Measurements from ENCODE around the gene COA7. TPM values are rescaled to one million over a fixed set of nuclear protein-coding genes. Genes with fewer than 3 reads are reported as not detected.
"Not testable (repeated sequence)": the region's sequence is repeated elsewhere in the genome, so short reads cannot be mapped to it uniquely, and the experiment has no call there.

The COA7 gene
- polyA plus RNA-seq, 3 donors = 4.8 to 8.5 (median 6.2) TPM

DNA sequence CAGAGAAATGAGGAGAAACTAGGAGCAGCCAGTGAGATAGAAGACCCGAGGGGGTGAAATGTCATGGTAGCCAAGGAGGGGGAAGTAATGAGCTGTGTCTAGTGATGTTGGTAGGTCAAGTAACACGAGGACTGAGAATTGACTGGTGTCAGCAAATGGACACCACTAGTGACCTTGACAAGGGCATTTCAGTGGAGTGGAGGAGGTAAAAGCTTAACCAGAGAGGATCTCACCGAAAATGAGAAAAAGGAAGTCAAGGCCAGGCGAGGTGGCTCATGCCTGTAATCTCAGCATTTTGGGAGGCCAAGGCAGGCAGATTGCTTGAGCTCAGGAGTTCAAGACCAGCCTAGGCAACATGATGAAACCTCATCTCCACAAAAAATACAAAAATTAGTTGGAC lies 25.1 kb upstream of the COA7 start:
- H3K27ac Mint-ChIP-seq = peak overlapping the region in 1 of 7 donors; percentile 4
- WGBS (ENCODE audit: insufficient coverage) = 90% methylated on average over 3 of the region's 4 CpGs
- H3K4me3 ChIP-seq (replicated peaks in 1 of 3; ENCODE audit: low read depth in 2 of 3, low read length in 3 of 3) = no peak overlapping the region
- peaks cover 19% of the 10 kb centered on the region for H3K4me1 Mint-ChIP-seq
- H3K9me3 Mint-ChIP-seq = peaks cover 0 to 1% (median 0%) of the 10 kb centered on the region in 7 donors
- no peak for DNase-seq
- H3K36me3 Mint-ChIP-seq = no peaks in the 10 kb centered on the region
- intact Hi-C loops (cut with micrococcal nuclease) = no loop called here
- no peak overlapping the region for H3K4me3 Mint-ChIP-seq
- H3K27me3 ChIP-seq (ENCODE audit: control insufficient read depth in 2 of 2, insufficient read depth in 2 of 2, low read length in 2 of 2) = no peaks in the 10 kb centered on the region
- TF ChIP-seq, protein P1, sequence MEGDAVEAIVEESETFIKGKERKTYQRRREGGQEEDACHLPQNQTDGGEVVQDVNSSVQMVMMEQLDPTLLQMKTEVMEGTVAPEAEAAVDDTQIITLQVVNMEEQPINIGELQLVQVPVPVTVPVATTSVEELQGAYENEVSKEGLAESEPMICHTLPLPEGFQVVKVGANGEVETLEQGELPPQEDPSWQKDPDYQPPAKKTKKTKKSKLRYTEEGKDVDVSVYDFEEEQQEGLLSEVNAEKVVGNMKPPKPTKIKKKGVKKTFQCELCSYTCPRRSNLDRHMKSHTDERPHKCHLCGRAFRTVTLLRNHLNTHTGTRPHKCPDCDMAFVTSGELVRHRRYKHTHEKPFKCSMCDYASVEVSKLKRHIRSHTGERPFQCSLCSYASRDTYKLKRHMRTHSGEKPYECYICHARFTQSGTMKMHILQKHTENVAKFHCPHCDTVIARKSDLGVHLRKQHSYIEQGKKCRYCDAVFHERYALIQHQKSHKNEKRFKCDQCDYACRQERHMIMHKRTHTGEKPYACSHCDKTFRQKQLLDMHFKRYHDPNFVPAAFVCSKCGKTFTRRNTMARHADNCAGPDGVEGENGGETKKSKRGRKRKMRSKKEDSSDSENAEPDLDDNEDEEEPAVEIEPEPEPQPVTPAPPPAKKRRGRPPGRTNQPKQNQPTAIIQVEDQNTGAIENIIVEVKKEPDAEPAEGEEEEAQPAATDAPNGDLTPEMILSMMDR (IDR thresholded peaks at IDR 0.05) = no peak
- H3K36me3 ChIP-seq (replicated peaks in 1 of 2; ENCODE audit: control insufficient read depth in 1 of 2, insufficient read depth in 2 of 2, low read length in 2 of 2) = no peaks in the 10 kb centered on the region
- H4K20me1 ChIP-seq (ENCODE audit: insufficient read depth, low read length) = peaks cover 11% of the 10 kb centered on the region
- H3K9ac ChIP-seq (ENCODE audit: insufficient read depth, low read length, poor library complexity, severe bottlenecking) = no peak overlapping the region
- H3K4me1 ChIP-seq (ENCODE audit: control insufficient read depth in 1 of 2, insufficient read depth in 2 of 2, low read length in 2 of 2) = peaks cover 12 to 24% of the 10 kb centered on the region in 2 donors
- no peak overlapping the region for H3K27ac ChIP-seq (ENCODE audit: low read depth in 1 of 2, low read length in 2 of 2)
- peaks cover 20% of the 10 kb centered on the region for H3K79me2 ChIP-seq (ENCODE audit: insufficient read depth, low read length)
- H3K9me3 ChIP-seq (replicated peaks in 1 of 2; ENCODE audit: control insufficient read depth in 1 of 2, insufficient read depth in 1 of 2, low read length in 2 of 2) = no peaks in the 10 kb centered on the region
- peak overlapping the region; percentile 3 for H2AFZ ChIP-seq (ENCODE audit: insufficient read depth, low read depth, low read length, poor library complexity, severe bottlenecking)
- peaks cover 3 to 11% (median 4%) of the 10 kb centered on the region in 3 donors for H3K27me3 Mint-ChIP-seq (ENCODE audit: low read depth in 3 of 3)
- H3K4me2 ChIP-seq (replicated peaks; ENCODE audit: extremely low read depth, low read length, poor library complexity, severe bottlenecking) = no peak overlapping the region

DNA sequence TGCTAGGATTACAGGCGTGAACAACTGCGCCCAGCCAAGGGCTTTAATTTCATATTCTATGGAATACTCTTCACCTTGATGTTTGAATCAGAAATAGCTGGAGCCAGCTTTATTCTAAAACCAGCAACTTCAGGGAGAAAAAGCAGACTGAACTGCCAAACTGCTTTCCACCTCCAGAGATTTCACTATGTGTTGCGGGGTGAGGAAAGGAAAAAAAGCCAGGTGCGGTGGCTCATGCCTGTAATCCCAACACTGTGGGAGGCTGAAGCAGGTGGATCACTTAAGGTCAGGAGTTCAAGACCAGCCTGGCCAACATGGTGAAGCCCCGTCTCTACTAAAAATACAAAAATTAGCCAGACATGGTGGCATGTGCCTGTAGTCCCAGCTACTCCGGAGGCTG lies 17.1 kb upstream of the COA7 start:
- H3K4me3 ChIP-seq (replicated peaks in 1 of 3; ENCODE audit: low read depth in 2 of 3, low read length in 3 of 3); H2AFZ ChIP-seq (ENCODE audit: insufficient read depth, low read depth, low read length, poor library complexity, severe bottlenecking); H3K4me2 ChIP-seq (replicated peaks; ENCODE audit: extremely low read depth, low read length, poor library complexity, severe bottlenecking); H3K9me3 Mint-ChIP-seq; H3K27ac ChIP-seq (ENCODE audit: low read depth in 1 of 2, low read length in 2 of 2); H3K9me3 ChIP-seq (replicated peaks in 1 of 2; ENCODE audit: control insufficient read depth in 1 of 2, insufficient read depth in 1 of 2, low read length in 2 of 2); H3K4me1 Mint-ChIP-seq; H3K9ac ChIP-seq (ENCODE audit: insufficient read depth, low read length, poor library complexity, severe bottlenecking); intact Hi-C loops (cut with micrococcal nuclease); H3K79me2 ChIP-seq (ENCODE audit: insufficient read depth, low read length); H3K27me3 Mint-ChIP-seq (ENCODE audit: low read depth in 3 of 3); H3K27me3 ChIP-seq (ENCODE audit: control insufficient read depth in 2 of 2, insufficient read depth in 2 of 2, low read length in 2 of 2); H3K27ac Mint-ChIP-seq; H4K20me1 ChIP-seq (ENCODE audit: insufficient read depth, low read length); H3K4me1 ChIP-seq (ENCODE audit: control insufficient read depth in 1 of 2, insufficient read depth in 2 of 2, low read length in 2 of 2); H3K36me3 ChIP-seq (replicated peaks in 1 of 2; ENCODE audit: control insufficient read depth in 1 of 2, insufficient read depth in 2 of 2, low read length in 2 of 2); H3K36me3 Mint-ChIP-seq; H3K4me3 Mint-ChIP-seq; DNase-seq: not testable (repeated sequence)
- WGBS (ENCODE audit: insufficient coverage) = no CpG with 5 or more reads among the region's 6 CpGs

All from CD14-positive monocyte (primary cell).